GM12892 (cell line): ENCODE results near the gene CMC1.

ENCODE experiments used
- POLR2AphosphoS5 ChIP-seq: IDR thresholded peaks from 2 replicates; pipeline ENCODE4 v1.6.1; 2011; ENCODE audit warnings: low read depth, low read length, control low read depth
- TAF1 ChIP-seq: IDR thresholded peaks from 2 replicates; pipeline ENCODE4 v1.6.1; 2011; ENCODE audit warnings: low read depth, mild to moderate bottlenecking, control low read depth, low read length, borderline replicate concordance

- TF ChIP-seq POLR2AphosphoS5, result no peak
- TF ChIP-seq TAF1, result no peak
Observed at GRCh38 chr3:28322464-28322863, 81.0 kb downstream of the CMC1 start.
